ENCODE data around the gene RBM15.

Gene RBM15

GRCh38 chr1:110350360-110350759, 11.2 kb downstream of the RBM15 start:
- DNase-seq = no peak

GRCh38 chr1:110355321-110355720, 16.1 kb downstream of the RBM15 start:
- no peak for DNase-seq

- no peak for DNase-seq
Observed at GRCh38 chr1:110356379-110356778, 17.2 kb downstream of the RBM15 start.

GRCh38 chr1:110360431-110360830, 21.3 kb downstream of the RBM15 start:
- no peak for DNase-seq

- DNase-seq = no peak
Observed at GRCh38 chr1:110361856-110362255, 22.7 kb downstream of the RBM15 start.

- DNase-seq = no peak
Observed at GRCh38 chr1:110364221-110364620, 25.0 kb downstream of the RBM15 start.

- no peak for DNase-seq
Observed at GRCh38 chr1:110370827-110371226, 31.6 kb downstream of the RBM15 start.

- DNase-seq = no peak
Observed at GRCh38 chr1:110375490-110375889, 36.3 kb downstream of the RBM15 start.

GRCh38 chr1:110380672-110381283, 41.6 kb downstream of the RBM15 start:
- no peak for DNase-seq

GRCh38 chr1:110383251-110383990, 44.2 kb downstream of the RBM15 start:
- no peak for DNase-seq

GRCh38 chr1:110384581-110385321, 45.6 kb downstream of the RBM15 start:
- no peak for DNase-seq

GRCh38 chr1:110385369-110385768, 46.2 kb downstream of the RBM15 start:
- no peak for DNase-seq

GRCh38 chr1:110387048-110387754, 48.0 kb downstream of the RBM15 start:
- DNase-seq = no peak

GRCh38 chr1:110390096-110390495, 50.9 kb downstream of the RBM15 start:
- no peak for DNase-seq

- DNase-seq = no peak
Observed at GRCh38 chr1:110390692-110391245, 51.6 kb downstream of the RBM15 start, which contains the start of gene SLC16A4. Gene SLC16A4 (minus strand): TSS chr1:110391026. CDS start chr1:110389323, 1,703 bp downstream.

GRCh38 chr1:110393286-110393685, 54.1 kb downstream of the RBM15 start:
- DNase-seq = no peak

GRCh38 chr1:110393691-110394492, 54.7 kb downstream of the RBM15 start:
- DNase-seq = no peak

- DNase-seq = no peak
Observed at GRCh38 chr1:110394493-110394820, 55.3 kb downstream of the RBM15 start.

Measured in activated naive CD4-positive, alpha-beta T cell treated with anti-CD3 and anti-CD28 coated beads, Interleukin-2, amount 50 U/mL, for 16 hours (primary cell).